T-helper 17 cell (primary cell): ENCODE measurements around the gene NOS1. TPM values are rescaled to one million over a fixed set of nuclear protein-coding genes. Genes with fewer than 3 reads are reported as not detected.
"Not testable (repeated sequence)": the region's sequence is repeated elsewhere in the genome, so short reads cannot be mapped to it uniquely, and the experiment has no call there.

Source experiments
- ATAC-seq: fragments of 150-1000 bp; cut with Tn5 transposase; 2 replicates; pipeline ENCODE4 v1.10.0; 2021; ENCODE audit warnings: mild to moderate bottlenecking, moderate library complexity
- DNase-seq, 3 donors: peaks; one replicate each; pipeline versions ENCODE4 v3.0.0 to v3.0.0-alpha.2; 2020 to 2021
- H3K9me3 ChIP-seq: one replicate; pipeline ENCODE4 v1.7.0; 2013; ENCODE audit warnings: low read length, mild to moderate bottlenecking; ENCODE audit not compliant: control insufficient read depth, poor library complexity, severe bottlenecking
- H3K27ac Mint-ChIP-seq: one replicate; pipeline ENCODE4 v1.8.0; 2022; ENCODE audit warnings: mild to moderate bottlenecking, moderate library complexity, mixed read lengths
- H3K27me3 Mint-ChIP-seq: one replicate; pipeline ENCODE4 v1.8.0; 2022; ENCODE audit warnings: mixed read lengths
- H3K36me3 Mint-ChIP-seq: one replicate; pipeline ENCODE4 v1.8.0; 2022; ENCODE audit warnings: low read depth, mixed read lengths
- H3K4me1 Mint-ChIP-seq: one replicate; pipeline ENCODE4 v1.8.0; 2022; ENCODE audit warnings: mild to moderate bottlenecking, mixed read lengths
- H3K4me3 Mint-ChIP-seq: one replicate; pipeline ENCODE4 v1.8.0; 2022; ENCODE audit warnings: mild to moderate bottlenecking, moderate library complexity, mixed read lengths
- total RNA-seq, 4 donors: library from RNA in 2 of 4; stranded (reverse) in 2 of 4; gene quantifications; one replicate each; pipeline ENCODE4 v1.2.3 and lab custom pipeline; 2022 to 2026

The NOS1 gene
- total RNA-seq, 2 donors from 2014 or later, result not detected

DNA sequence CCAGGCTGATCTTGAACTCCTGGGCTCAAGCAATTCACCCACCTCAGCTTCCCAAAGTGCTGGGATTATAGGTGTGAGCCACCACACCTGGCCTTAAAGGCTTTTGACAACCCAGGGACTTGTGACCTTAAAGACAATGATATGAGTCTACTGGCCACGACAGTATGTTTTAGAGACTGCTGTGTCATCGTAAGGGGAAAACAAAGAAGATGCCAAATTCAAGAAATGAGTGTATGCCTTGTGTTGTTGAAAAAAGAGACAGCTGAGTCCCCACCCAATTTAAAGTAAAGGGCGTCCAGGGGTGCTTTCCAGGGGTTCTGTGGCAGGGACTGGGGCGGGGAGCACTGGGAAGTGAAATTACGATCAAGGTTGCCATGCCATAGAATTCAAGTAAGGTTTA lies 144.7 kb downstream of the NOS1 start:
- DNase-seq (no peak), ATAC-seq (no peak)
- H3K9me3 ChIP-seq, result no peaks in the 10 kb centered on the region
- Mint-ChIP-seq H3K4me3 (no peak overlapping the region), H3K27ac (no peak overlapping the region), H3K27me3 (peaks cover 46% of the 10 kb centered on the region), H3K4me1 (no peaks in the 10 kb centered on the region), H3K36me3 (no peaks in the 10 kb centered on the region)

DNA sequence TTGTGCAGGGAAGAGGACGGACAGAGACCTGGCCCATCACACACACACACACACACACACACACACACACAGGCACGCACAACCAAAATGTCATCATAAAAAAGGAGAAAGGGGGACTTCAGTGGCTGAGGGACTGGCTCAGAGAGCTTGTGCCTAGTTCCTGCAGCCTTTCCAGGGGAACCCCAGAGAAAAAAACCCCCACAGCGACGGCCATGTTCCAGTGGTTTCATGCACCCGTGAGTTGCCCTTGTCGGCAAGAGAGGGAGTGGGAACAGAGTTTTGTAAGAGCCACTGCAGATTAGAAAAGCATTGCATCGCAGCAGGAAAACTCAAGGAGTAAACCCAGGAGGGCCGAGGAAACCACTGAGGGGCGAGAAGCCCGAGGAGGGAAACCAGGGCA lies 146.6 kb downstream of the NOS1 start:
- Mint-ChIP-seq H3K27ac (no peak overlapping the region), H3K27me3 (peaks cover 51% of the 10 kb centered on the region), H3K4me3 (no peak overlapping the region), H3K4me1 (no peaks in the 10 kb centered on the region), H3K36me3 (peaks cover 2% of the 10 kb centered on the region)
- ATAC-seq (no peak), DNase-seq (no peak)
- H3K9me3 ChIP-seq, result no peaks in the 10 kb centered on the region

DNA sequence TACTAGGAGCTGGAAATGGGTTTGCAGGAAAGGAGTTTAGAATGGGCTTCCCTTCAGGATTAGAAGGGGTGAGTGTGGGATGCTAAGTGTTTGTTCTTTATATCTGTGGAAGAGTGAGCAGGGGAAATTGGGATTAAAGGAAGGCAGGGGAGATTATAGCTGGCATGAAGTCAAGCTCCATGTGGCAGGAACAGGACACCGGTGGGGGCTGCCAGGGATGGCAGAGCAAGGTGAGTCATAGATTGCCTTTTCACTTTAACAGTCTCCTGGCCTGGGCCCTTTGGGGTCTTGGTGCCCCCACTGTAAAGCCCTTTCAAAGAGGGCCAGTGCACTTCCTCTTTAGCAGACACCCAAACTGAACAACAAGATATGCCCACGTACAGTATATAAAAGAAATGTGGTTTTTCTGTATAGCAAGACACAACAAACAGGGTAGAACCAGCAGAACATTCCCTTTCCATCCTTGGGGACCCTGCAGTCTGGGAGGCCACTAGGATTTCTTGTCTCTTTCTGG lies 148.1 kb downstream of the NOS1 start:
- H3K36me3 Mint-ChIP-seq, result peaks cover 2% of the 10 kb centered on the region
- peaks cover 44% of the 10 kb centered on the region for H3K27me3 Mint-ChIP-seq

DNA sequence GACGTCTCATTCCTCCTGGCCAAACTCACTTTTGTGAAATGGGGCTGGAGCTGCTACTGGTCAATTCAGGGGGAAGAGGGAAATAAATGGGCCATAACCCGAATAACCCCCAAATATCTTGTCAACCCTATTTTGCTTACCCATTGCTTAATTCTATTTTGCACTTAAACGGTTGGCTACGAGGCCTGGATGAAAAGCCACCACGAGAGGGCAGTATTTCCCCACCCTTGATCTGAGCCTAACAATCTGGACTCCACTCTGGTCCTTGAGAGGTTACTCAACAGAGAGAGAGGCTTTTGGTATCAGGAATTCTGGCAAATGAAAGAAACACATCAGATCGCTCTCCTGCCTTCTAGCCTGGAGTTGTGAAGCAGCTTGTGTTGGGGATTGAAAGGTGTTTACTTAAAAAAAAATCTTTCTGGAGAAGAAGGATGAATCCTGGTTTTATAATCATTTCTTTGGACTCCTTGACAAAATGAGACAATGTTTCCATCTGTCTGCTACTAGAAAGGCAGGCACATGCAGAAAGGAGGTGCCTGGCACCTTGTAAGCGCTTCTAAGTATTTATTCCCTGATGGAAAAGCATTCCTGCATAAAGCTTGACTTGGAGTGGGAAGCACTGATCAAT lies 148.7 kb downstream of the NOS1 start:
- peak; percentile 62 for ATAC-seq
- DNase-seq, result peak; percentile 21 to 49 (median 23)
- Mint-ChIP-seq H3K4me1 (no peaks in the 10 kb centered on the region), H3K27ac (peak overlapping the region; percentile 14), H3K36me3 (peaks cover 6% of the 10 kb centered on the region), H3K4me3 (no peak overlapping the region), H3K27me3 (peaks cover 45% of the 10 kb centered on the region)
- H3K9me3 ChIP-seq, result no peaks in the 10 kb centered on the region

More for the DNA sequence above, 148.1 kb downstream of the NOS1 start:
- Mint-ChIP-seq H3K27ac (peak overlapping the region; percentile 14), H3K4me1 (no peaks in the 10 kb centered on the region), H3K4me3 (no peak overlapping the region)
- no peaks in the 10 kb centered on the region for H3K9me3 ChIP-seq
- DNase-seq (no peak), ATAC-seq (no peak)

DNA sequence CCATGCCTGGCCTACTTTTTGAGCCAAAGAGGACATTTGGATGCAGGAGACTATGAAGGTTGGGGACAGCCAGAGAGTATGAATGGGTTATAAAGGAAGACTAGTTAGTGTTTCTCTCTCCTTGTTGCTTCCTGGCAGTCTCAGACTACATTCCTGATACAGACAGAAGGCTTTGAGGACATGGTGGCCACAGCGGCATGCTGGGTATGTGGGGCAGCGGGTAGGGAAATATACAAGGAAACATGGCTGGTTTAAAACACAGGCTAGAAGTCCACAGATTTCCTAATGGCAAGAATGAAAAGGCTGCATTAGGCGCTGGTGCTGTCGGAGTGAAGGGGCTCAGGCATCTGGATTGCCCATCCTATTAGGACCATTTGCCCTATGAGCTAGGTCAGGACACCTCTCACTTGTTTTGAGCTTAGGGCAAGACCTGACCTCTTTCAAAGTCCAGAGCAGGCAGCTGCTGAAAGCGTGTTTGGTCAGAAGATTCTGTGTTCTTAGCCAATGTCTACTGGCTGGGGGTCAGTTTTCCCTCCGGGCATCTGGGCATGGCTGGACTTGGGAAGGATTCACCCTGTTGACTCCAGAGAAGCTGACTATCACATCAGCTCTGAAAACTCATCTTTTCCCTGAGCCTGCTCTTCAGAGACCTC lies 151.0 kb downstream of the NOS1 start:
- peaks cover 49% of the 10 kb centered on the region for H3K27me3 Mint-ChIP-seq

GRCh38 chr12:117209626-117210025 lies 151.8 kb downstream of the NOS1 start:
- ATAC-seq (no peak), DNase-seq (no peak)
- Mint-ChIP-seq H3K36me3 (peaks cover 6% of the 10 kb centered on the region), H3K27me3 (peaks cover 51% of the 10 kb centered on the region), H3K4me1 (no peaks in the 10 kb centered on the region), H3K4me3 (no peak overlapping the region), H3K27ac (no peak overlapping the region)
- H3K9me3 ChIP-seq, result no peaks in the 10 kb centered on the region

More for the DNA sequence above, 151.0 kb downstream of the NOS1 start:
- Mint-ChIP-seq H3K4me3 (no peak overlapping the region), H3K27ac (no peak overlapping the region), H3K4me1 (no peaks in the 10 kb centered on the region), H3K36me3 (peaks cover 6% of the 10 kb centered on the region)
- no peak for DNase-seq
- ATAC-seq, result no peak
- H3K9me3 ChIP-seq, result no peaks in the 10 kb centered on the region

- Mint-ChIP-seq H3K36me3 (peaks cover 6% of the 10 kb centered on the region), H3K27me3 (peaks cover 51% of the 10 kb centered on the region), H3K4me3 (no peak overlapping the region), H3K27ac (no peak overlapping the region), H3K4me1 (no peaks in the 10 kb centered on the region)
- ATAC-seq (no peak), DNase-seq (no peak)
- H3K9me3 ChIP-seq, result no peaks in the 10 kb centered on the region
Measured at GRCh38 chr12:117208811-117209455, 152.5 kb downstream of the NOS1 start.

DNA sequence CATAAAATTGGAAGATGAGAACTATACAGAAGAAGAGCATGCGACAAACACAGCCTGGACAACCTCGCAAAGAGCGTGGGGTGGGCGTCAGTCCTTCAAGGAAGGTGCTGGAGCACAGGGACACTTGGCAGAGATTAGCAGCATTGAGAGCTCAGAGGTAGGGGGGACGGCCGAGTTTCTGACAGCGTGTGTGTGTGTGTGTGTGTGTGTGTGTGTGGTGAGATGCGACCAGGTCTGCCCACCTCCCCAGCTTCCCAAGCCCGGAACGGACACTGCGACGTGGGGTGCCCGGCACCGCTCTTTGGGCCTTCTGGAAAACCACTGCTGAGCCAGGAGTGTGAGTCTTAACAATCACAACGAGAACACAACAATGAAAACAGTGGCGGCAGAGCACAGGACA lies 153.2 kb downstream of the NOS1 start:
- ATAC-seq, result no peak
- H3K4me3 Mint-ChIP-seq, result no peak overlapping the region
- peaks cover 6% of the 10 kb centered on the region for H3K36me3 Mint-ChIP-seq
- DNase-seq, result no peak
- peaks cover 51% of the 10 kb centered on the region for H3K27me3 Mint-ChIP-seq
- no peak overlapping the region for H3K27ac Mint-ChIP-seq
- no peaks in the 10 kb centered on the region for H3K4me1 Mint-ChIP-seq
- no peaks in the 10 kb centered on the region for H3K9me3 ChIP-seq

- ATAC-seq, result no peak
- H3K9me3 ChIP-seq, result no peaks in the 10 kb centered on the region
- Mint-ChIP-seq H3K4me1 (no peaks in the 10 kb centered on the region), H3K27ac (no peak overlapping the region), H3K27me3 (peaks cover 45% of the 10 kb centered on the region), H3K4me3 (no peak overlapping the region), H3K36me3 (peaks cover 6% of the 10 kb centered on the region)
- DNase-seq, result no peak
Measured at GRCh38 chr12:117207675-117208074, 153.8 kb downstream of the NOS1 start.

GRCh38 chr12:117202556-117202955 lies 158.9 kb downstream of the NOS1 start:
- peaks cover 2% of the 10 kb centered on the region for H3K4me1 Mint-ChIP-seq
- H3K9me3 ChIP-seq, result no peaks in the 10 kb centered on the region
- no peak for ATAC-seq
- no peaks in the 10 kb centered on the region for H3K36me3 Mint-ChIP-seq
- no peak overlapping the region for H3K4me3 Mint-ChIP-seq
- H3K27me3 Mint-ChIP-seq, result peaks cover 44% of the 10 kb centered on the region
- H3K27ac Mint-ChIP-seq, result no peak overlapping the region
- no peak for DNase-seq

DNA sequence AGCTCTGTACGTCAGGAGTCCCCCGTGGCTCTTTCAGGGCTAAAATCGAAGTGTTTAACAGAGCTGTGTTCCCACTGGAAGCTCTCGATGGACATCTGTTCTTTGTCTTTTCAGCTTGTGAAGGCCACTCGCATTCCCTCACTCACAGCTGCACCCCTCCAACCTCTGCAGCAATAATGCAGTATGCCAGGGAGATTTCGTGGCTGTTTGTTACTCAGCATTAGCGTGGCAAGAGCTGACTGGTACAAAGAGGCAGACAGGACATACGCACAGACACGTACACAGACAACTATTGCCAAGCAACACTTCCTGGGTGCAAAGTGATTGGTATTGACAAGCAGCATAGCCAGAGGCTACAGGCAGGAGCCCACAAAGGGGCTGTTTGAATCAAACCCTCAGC lies 159.4 kb downstream of the NOS1 start:
- Mint-ChIP-seq H3K4me3 (no peak overlapping the region), H3K27me3 (peaks cover 44% of the 10 kb centered on the region), H3K4me1 (peaks cover 2% of the 10 kb centered on the region), H3K27ac (no peak overlapping the region), H3K36me3 (no peaks in the 10 kb centered on the region)
- DNase-seq (no peak), ATAC-seq (no peak)
- no peaks in the 10 kb centered on the region for H3K9me3 ChIP-seq

- not testable (repeated sequence) for H3K4me3 Mint-ChIP-seq, H3K27ac Mint-ChIP-seq, H3K36me3 Mint-ChIP-seq, DNase-seq, H3K4me1 Mint-ChIP-seq, ATAC-seq, H3K9me3 ChIP-seq
- peaks cover 41% of the 10 kb centered on the region for H3K27me3 Mint-ChIP-seq
Measured at GRCh38 chr12:117199956-117200744, 161.3 kb downstream of the NOS1 start.

DNA sequence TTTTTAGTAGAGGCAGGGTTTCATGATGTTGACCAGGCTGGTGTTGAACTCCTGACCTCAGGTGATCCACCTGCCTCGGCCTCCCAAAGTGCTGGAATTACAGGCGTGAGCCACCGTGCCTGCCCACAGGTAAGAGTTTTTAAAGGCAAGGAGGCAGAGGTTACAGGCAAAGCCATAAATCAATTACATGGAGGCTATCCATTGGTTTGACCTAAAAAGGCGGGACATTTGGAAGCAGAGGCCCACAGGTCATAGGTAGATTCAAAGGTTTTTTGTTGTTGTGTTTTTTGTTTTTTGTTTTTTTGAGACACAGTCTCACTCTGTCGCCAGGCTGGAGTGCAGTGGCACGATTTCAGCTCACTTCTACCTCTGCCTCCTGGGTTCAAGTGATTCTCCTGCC lies 165.1 kb downstream of the NOS1 start:
- H3K36me3 Mint-ChIP-seq, H3K4me3 Mint-ChIP-seq, DNase-seq, H3K27ac Mint-ChIP-seq, ATAC-seq, H3K4me1 Mint-ChIP-seq, H3K9me3 ChIP-seq: not testable (repeated sequence)
- peaks cover 24% of the 10 kb centered on the region for H3K27me3 Mint-ChIP-seq
